HL-60 (cell line): ENCODE measurements around the gene YWHAG.

ENCODE experiments used
- GABPA ChIP-seq: IDR thresholded peaks from 2 replicates; pipeline ENCODE4 v1.6.1; 2012; ENCODE audit warnings: low read depth
- TF ChIP-seq, protein P1 (sequence below): IDR thresholded peaks from one replicate; pipeline ENCODE4 v1.5.1; 2011; ENCODE audit warnings: low read length, control low read depth, inconsistent platforms; ENCODE audit not compliant: insufficient read depth
- TF ChIP-seq, protein P2 (sequence below): IDR thresholded peaks from 2 replicates; pipeline ENCODE4 v1.6.1; 2012; ENCODE audit warnings: low read depth; ENCODE audit not compliant: insufficient replicate concordance

- TF ChIP-seq, protein P1, sequence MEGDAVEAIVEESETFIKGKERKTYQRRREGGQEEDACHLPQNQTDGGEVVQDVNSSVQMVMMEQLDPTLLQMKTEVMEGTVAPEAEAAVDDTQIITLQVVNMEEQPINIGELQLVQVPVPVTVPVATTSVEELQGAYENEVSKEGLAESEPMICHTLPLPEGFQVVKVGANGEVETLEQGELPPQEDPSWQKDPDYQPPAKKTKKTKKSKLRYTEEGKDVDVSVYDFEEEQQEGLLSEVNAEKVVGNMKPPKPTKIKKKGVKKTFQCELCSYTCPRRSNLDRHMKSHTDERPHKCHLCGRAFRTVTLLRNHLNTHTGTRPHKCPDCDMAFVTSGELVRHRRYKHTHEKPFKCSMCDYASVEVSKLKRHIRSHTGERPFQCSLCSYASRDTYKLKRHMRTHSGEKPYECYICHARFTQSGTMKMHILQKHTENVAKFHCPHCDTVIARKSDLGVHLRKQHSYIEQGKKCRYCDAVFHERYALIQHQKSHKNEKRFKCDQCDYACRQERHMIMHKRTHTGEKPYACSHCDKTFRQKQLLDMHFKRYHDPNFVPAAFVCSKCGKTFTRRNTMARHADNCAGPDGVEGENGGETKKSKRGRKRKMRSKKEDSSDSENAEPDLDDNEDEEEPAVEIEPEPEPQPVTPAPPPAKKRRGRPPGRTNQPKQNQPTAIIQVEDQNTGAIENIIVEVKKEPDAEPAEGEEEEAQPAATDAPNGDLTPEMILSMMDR, result no peak
- TF ChIP-seq GABPA, result no peak
- TF ChIP-seq, protein P2, sequence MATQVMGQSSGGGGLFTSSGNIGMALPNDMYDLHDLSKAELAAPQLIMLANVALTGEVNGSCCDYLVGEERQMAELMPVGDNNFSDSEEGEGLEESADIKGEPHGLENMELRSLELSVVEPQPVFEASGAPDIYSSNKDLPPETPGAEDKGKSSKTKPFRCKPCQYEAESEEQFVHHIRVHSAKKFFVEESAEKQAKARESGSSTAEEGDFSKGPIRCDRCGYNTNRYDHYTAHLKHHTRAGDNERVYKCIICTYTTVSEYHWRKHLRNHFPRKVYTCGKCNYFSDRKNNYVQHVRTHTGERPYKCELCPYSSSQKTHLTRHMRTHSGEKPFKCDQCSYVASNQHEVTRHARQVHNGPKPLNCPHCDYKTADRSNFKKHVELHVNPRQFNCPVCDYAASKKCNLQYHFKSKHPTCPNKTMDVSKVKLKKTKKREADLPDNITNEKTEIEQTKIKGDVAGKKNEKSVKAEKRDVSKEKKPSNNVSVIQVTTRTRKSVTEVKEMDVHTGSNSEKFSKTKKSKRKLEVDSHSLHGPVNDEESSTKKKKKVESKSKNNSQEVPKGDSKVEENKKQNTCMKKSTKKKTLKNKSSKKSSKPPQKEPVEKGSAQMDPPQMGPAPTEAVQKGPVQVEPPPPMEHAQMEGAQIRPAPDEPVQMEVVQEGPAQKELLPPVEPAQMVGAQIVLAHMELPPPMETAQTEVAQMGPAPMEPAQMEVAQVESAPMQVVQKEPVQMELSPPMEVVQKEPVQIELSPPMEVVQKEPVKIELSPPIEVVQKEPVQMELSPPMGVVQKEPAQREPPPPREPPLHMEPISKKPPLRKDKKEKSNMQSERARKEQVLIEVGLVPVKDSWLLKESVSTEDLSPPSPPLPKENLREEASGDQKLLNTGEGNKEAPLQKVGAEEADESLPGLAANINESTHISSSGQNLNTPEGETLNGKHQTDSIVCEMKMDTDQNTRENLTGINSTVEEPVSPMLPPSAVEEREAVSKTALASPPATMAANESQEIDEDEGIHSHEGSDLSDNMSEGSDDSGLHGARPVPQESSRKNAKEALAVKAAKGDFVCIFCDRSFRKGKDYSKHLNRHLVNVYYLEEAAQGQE, result no peak
Observed at GRCh38 chr7:76408121-76408560, 49.4 kb upstream of the YWHAG start.
